DMS 273 (cell line): ENCODE data around the gene KRTAP6-1.

Source experiments
- DNase-seq: peaks from one replicate; lab custom pipeline; 2025; ENCODE audit not compliant: unreplicated experiment; lab: John Stamatoyannopoulos, UW

The KRTAP6-1 gene, protein sequence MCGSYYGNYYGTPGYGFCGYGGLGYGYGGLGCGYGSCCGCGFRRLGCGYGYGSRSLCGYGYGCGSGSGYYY

DNA sequence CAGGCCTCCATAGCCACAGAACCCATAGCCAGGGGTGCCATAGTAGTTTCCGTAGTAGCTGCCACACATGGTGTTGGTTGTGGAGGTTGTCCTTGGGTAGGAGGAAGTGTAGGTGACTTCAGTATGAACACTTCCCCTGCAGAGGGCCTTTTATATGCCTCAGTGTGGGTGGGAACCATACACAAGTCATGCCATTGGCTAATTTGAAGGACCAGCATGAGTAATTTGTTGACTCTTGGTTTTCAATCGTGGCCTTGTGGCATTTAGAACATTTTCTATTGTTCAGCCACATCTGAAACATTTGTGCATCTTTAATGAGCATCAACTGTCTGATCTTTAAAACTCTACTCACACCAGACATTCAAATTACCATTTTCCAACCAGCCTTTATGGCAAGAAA, at the start of gene KRTAP6-1:
KRTAP6-1 (minus strand) TSS at position 95 of the 400 bp plus-strand sequence; CDS start at position 69, 26 bp downstream.
- DNase-seq, result no peak

DNA sequence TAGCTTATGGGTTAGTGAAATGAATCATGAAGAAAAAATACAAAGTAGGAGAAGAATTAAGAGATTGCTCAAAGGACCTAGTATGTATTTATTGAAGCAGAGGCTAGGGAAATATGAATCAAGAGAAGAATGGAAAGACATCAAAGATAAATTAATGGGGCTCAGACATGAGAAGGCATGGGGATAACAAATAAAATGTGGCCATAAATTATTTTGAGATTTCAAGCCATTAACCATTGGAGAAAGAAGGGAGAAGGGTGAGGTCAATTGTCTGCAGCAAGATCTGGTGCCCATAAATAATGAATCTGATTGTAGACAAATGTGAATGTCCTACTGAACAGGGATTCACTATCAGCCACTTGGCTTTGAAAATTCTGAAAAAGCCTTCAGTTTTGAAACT, 39.2 kb upstream of the KRTAP6-1 start:
- no peak for DNase-seq

DNA sequence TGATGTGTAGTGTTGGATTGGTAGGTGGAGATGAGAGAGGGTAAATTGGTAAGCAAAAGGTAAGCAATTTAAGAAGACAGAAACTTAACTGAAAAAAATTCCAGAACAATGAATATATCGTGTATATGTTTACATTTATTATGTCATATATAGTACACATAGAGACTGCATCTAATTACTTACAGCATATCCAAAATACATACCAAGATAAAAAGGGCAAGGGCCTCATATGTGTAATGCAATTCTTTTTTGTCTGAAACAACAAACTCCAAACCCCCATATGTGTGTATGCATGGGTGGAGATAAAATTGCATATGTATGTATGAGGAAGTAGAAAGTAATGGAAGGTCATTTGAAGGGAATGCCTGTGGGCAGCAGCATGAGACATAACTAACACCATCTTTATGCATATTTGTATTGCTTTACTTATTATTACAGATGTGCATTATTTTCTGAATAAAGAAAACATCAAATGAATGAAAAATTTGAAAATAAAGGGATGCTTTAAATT, 33.2 kb upstream of the KRTAP6-1 start:
- DNase-seq, result no peak

DNA sequence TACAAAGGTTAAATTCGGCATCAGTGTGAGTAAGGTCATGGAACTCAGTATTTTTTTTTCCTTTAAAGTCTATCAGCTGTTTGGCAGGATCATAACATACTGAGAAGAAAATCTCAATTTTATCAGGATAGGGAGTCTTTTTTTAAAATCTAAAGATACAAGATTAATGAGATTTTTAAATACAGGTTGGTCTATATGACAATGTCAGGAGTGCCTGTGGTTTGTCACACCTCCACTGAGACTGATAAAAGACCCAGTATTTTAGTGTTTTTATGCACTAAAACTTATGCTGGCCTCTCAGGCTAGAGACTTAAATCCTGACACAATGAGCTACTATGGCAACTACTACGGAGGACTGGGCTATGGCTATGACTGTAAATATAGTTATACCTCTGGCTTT, 28.8 kb upstream of the KRTAP6-1 start, which contains the start of gene KRTAP20-3:
KRTAP20-3 (plus strand) TSS at position 301 of the 400 bp plus-strand sequence.
- DNase-seq, result no peak

DNA sequence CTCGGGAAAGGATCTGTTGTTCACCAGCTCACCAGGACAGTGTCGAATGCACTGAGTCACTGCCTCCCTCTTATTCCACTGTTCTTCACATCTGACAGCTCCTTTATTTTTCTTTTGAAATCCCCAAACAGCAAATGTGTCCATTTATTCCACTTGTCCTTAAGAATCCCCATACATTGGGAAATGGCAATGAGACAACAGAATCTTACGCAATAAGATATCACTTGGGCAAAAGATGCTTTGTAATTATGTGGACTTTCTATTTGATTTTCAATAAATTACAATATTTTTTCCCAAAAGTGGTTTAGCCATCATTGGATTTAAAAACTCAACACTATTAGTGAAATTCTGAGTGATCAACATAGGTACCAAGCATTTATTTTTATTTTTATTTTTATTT, 25.0 kb upstream of the KRTAP6-1 start:
- no peak for DNase-seq

DNA sequence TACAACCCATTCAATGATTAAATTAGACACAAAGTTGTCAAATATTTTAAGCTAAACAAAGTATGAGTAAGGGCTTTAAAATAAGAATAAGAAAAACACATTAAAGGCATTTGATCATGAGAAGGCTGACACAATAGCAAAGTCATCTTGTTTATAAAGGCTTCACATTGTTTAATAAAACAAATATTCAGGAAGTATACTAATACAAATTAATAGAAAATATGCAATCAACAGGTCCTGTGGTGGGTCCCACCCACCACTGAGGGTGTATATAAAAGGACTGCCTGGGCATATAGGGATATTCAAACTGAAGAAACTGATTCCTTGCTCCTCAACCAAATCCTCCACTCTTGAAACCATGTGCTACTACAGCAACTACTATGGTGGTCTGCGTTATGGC, 21.2 kb upstream of the KRTAP6-1 start, which contains the start of gene KRTAP20-2:
KRTAP20-2 (plus strand) TSS at position 301 of the 400 bp plus-strand sequence; CDS start at position 359, 58 bp downstream.
- DNase-seq, result no peak

DNA sequence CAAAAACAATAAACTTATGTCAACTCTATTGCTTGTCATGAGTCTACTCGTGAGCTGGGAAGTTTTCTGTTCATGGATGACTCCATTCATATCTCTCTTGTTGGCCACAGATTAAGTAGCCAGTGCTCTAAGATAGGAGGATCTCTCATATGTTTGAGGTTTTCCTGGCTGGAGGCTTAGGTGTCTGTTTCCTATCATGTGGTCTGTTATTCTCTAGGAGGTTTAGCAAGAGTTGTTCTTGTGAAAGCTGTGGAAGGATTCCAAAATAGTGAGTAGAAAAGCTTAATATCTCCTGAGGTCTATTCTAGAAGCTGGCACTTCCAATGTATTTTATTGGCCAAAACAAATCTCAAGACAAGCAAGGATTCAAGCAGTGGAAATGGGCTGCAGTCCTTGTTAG, 15.5 kb upstream of the KRTAP6-1 start:
- DNase-seq, result no peak

DNA sequence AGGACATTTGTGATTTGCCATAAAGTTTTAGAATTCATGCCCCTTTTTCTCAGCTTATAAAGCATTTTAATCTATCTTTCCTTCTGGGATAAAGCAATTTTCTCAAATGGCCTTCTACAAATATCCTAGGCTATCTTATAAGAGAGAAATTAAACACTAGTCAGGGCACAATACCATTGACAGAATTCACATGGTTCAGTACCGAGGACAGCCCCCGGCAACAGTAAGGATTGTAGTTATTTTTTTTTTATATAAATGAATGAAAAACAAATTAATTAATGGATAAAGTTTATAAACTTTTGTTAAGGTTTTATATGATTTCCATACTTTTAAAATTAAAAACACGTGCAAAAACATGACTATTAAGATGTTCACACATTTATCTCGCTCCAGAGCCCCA, 14.4 kb upstream of the KRTAP6-1 start:
- no peak for DNase-seq

DNA sequence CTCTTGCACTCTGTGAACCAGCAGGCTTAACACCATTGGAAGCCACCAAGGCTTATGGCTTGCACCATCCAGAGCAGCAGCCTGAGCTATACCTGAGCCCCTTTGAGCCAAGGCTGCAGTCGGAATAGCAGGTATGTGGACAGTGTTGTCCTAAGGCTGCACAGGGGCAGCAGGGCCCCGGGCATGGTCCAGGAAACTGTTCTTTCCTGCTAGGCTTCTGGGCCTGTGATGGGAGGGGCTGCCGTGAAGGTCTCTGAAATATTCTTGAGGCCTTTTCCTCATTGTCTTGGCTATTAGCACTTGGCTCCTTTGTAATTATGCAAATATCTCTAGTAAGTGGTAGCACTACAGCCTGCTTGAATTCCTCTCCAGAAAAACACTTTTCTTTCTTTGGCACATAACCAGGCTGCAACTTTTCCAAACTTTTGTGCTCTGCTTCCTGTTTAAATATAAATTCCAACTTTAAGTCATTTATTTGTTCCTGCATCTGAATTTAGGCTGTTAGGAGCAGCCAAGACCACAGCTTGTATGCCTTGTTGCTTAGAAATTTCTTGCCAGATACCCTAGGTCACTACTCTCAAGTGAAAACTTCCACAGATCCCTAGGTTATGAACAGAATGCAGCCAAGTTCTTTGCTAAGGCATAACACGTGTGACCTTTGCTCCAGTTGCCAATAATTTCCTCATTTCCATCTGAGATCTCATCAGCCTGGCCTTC, 11.9 kb upstream of the KRTAP6-1 start:
- DNase-seq, result no peak

DNA sequence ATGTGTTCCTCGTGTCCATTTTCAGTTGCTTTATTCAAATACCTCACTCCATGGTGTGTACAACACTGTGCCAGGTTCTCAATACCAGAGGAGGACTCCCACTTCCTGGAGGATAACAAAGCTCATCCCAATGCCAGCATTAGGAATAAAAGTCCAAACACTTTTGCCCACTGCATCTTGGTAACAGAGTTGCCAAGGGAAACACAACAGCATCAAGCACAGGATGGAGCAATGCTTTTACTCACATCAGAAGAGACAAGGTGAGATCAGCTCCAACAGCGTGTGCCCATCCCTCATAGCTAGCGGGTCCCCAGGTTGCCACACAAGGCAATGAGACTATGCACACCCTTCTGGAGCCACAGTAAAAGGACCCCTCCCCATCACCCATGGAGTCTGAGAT, 9.6 kb upstream of the KRTAP6-1 start:
- no peak for DNase-seq

DNA sequence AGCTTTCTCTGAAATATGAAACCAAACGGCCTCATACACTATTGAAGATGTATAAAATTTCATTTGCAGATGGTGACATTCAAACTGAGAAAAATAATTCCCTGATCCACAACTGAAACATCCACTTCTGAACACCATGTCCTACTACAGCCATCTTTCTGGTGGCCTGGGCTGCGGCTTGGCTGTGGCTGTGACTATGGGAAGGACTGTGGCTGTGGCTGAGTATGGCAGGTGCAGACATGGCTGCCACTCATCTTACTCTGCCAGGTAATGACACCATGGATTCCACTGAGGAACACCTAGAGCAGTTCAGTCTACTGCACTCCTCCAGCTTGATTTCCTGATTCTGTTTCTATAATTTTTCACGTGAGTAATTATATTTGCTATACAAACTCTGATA, 6.8 kb upstream of the KRTAP6-1 start, which contains the start of gene KRTAP20-4:
KRTAP20-4 (plus strand) TSS at position 106 of the 400 bp plus-strand sequence.
- DNase-seq, result no peak

DNA sequence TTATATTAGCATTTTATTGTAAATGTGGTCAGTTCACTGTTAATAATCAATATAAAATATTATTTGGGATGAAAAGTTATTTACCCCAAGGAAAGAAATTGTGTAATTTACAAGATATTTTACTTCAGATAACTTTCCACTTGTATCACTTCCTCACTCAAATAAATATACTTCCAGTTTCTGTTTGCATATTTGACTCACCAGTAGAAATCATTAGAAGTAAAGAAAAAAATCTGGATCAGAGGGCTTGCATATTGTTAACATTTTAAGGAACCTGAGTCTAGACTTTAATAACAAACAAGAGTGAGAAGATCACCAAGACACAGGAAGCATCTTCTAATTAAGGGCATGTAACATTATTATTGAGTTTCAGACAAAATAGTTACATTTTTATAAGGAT, 6.3 kb upstream of the KRTAP6-1 start:
- no peak for DNase-seq

DNA sequence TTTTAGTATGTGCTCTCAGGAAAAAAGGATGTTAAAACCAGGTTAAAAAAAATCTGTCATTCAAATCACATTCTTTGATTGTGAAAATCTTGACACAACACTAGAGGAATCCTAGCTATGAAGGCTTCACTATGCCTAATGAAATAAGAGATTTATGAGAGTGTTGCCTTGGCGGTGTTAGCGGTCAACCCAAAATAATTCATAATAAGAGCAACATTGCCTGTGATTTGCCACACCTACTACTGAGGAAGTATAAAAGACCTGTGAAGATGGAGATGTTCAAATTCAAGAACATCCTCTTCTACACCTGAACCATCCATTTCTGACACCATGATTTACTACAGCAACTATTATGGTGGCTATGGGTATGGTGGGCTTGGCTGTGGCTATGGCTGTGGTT, 2.4 kb upstream of the KRTAP6-1 start, which contains the start of gene KRTAP20-1:
KRTAP20-1 (plus strand) TSS at position 301 of the 400 bp plus-strand sequence; CDS start at position 331, 30 bp downstream.
- no peak for DNase-seq

DNA sequence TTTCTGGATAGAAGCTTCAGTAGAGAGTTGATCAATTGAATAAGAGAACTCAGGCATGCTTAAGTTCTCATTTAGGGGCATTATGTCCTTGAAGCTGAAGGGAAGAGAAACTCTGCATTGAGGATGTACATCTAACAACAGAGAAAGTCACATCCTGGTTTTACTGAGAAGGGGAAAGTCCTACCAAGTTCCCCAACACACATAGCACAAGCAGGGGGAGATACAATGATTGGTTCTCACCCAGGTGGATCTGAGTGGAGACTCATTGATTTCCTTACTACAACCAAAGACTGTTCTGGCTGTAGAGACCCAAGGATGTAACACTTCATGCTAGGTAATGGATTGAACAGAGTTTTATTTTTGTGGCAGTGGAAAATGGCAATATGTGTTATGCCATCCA, 1.5 kb upstream of the KRTAP6-1 start:
- DNase-seq, result no peak

DNA sequence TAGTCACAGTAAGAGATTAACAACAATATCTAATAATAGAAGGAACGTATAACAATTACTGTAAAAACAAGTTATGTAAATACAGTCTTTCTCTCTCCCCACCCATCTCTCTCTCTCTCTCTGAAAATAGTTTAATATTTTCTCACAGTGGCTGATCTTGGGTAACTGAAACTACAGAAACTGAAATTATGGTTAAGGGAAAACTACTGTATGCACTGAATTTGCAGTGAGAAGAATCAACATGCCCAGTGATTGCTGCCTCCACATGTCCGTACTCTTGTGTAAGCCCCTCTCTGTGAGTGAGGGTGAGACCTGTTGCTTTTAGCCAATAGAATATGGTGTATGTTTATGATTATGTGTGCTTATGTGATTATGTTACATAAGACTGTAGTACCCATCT, 1.6 kb downstream of the KRTAP6-1 start:
- DNase-seq, result no peak

DNA sequence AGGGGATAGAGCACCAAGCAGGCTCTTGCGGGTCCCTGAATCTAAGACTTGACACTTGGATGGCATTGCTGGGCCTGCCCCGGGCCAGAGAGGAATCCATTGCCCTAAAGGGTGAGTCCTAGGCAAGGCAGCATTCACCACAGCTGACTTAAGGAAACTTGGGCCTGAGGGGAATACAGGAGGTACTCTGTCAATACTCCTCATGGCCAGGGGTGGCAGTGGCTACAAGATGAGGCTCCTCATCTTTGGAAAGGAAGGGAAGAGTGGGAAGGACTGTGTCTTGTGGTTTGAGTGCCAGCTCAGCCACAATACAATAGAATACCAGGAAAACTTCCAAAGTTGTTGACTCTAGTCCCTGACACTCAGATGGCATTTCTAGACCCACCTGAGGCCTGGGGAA, 7.8 kb downstream of the KRTAP6-1 start:
- no peak for DNase-seq

DNA sequence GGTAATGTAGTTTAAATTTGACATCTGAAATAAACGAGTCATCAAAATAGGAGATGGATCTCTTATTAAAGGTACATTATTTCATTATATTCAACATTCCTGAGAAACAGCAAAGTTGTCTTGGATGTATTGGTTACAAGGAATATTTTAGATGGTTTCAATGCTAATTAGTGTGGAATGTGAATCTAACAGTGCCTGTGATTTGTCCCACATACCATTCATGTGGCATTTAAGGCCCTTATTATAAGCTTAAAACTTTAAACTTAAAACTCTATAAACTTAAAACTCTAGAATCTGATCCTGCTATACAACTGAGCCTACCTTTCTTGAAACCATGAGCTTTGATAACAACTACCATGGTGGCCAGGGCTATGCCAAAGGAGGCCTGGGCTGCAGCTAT, 12.9 kb downstream of the KRTAP6-1 start, which contains the start of gene KRTAP22-1:
KRTAP22-1 (plus strand) TSS at position 301 of the 400 bp plus-strand sequence.
- no peak for DNase-seq

DNA sequence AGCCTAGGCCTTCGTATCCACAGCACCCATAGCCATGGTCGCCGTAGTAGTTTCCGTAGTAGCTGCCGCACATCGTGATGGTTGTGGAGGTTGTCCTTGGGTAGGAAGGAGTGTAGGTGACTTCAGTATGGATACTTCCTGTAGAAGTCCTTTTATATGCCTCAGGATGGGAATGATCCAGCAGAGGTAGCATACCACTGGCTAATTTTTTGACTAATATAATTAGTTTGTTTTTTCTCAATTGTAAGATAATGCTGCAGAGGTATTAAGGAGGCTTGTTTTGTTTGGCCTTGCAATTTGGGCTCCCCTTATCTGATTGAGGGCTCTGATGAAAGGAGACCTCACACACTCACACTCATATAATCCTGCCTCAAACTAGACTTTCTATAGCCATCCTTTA, 14.9 kb downstream of the KRTAP6-1 start, which contains the start of gene KRTAP6-2:
KRTAP6-2 (minus strand) TSS at position 101 of the 400 bp plus-strand sequence; CDS start at position 73, 28 bp downstream.
- no peak for DNase-seq

DNA sequence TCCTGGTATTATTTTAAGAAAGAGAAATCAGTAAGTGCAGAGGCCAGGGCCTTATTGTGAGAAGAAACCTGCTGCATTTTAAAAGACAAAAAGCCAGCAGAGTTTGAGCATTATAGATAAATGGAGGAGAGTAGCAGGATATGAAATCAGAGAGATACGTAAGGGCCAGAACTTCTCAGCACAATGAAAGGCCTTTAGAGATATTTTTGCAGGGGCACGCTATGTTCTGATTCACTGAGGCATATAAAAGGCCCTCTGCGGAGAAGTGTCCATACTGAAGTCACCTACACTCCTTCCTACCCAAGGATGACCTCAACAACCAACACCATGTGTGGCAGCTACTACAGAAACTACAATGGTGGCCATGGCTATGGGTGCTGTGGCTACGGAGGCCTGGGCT, 21.6 kb downstream of the KRTAP6-1 start, which contains the start of gene KRTAP6-3:
KRTAP6-3 (plus strand) TSS at position 301 of the 400 bp plus-strand sequence; CDS start at position 307, 6 bp downstream.
- no peak for DNase-seq

DNA sequence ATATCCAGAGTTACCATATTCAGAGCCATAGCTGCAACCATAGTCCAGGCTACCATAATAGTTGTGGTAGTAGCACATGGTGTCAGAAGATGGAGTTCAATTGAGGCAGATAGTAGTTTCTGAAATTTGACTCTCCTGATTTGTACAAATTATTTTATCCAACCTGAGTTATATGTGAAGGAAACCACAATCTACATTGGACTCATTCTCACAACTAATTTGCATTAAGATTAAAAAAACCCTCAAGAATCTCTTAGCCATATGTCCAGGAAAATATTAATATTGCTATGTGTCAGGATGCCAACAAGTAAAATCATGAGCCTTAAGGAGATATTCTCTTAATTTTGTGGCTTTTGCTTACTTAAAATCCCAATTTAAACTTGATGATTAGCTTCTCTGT, 23.4 kb downstream of the KRTAP6-1 start, which contains the start of gene KRTAP22-2:
KRTAP22-2 (minus strand) TSS at position 101 of the 400 bp plus-strand sequence.
- DNase-seq, result no peak

DNA sequence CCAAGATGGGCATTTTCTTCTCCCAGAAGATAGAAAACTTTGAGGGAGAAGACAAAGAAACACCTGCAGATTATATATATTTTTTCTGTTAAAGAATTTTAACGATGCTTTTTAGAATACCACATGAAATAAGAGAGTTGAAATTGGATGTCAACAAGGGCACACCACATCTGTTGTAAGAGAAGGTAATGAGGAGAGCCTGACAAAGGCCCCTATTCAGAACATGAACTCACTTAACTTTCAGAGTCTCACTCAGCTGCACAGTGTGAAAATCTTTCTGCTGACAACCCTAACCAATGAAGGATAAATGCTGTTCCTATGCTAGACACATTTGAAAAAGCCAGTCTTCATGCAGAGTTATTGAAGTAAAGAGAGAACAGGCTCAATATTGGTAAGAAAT, 30.9 kb downstream of the KRTAP6-1 start:
- DNase-seq, result no peak

DNA sequence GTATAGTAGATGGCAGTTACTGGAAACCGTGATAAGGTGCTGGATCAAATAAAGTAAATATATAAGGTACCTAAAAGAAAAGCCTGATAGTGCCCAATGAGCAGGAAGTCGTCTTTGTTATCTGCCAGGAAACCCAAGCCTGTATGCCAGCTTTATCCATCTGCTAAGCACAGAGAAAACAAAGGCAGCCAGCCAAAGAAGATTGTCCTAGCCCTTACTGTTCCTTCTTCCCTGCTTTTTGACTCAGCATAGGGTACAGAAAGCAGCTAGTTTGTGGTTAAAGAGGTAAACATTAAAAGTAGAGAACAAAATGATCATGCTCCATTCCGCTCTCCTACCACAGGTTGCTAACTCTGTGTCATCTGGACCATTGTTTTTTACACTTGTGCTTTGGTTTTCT, 33.6 kb downstream of the KRTAP6-1 start:
- DNase-seq, result no peak
